CD14-positive monocyte (primary cell): ENCODE data around the gene OR10H4. TPM values are rescaled to one million over a fixed set of nuclear protein-coding genes. Genes with fewer than 3 reads are reported as not detected.

ENCODE experiments used
- DNase-seq, 3 donors: peaks; one replicate each; pipeline ENCODE4 v3.0.0-alpha.2; 2011 to 2022
- H2AFZ ChIP-seq: 2 replicates; pipeline ENCODE4 v1.6.0; 2012; ENCODE audit warnings: mild to moderate bottlenecking, low read depth, low read length, inconsistent platforms; ENCODE audit not compliant: insufficient read depth, poor library complexity, severe bottlenecking
- H3K27ac ChIP-seq, 2 donors: 1 replicate in 1 of 2; 2 replicates in 1 of 2; pipeline ENCODE4 v1.5.1; 2012 to 2013; ENCODE audit warnings: low read length in 2 of 2, control low read depth in 1 of 2, inconsistent platforms in 1 of 2, low read depth in 1 of 2, mild to moderate bottlenecking in 1 of 2
- H3K27me3 ChIP-seq, 2 donors: one replicate each; pipeline versions ENCODE4 v1.6.0 to v1.6.1; 2011 to 2013; ENCODE audit warnings: low read length in 2 of 2; ENCODE audit not compliant: control insufficient read depth in 2 of 2, insufficient read depth in 2 of 2
- H3K36me3 ChIP-seq, 2 donors: replicated peaks in 1 of 2; 1 replicate in 1 of 2; 2 replicates in 1 of 2; pipeline versions ENCODE4 v1.5.1 to v1.6.1; 2012 to 2013; ENCODE audit warnings: low read length in 2 of 2, control low read depth in 1 of 2, inconsistent platforms in 1 of 2, mild to moderate bottlenecking in 1 of 2; ENCODE audit not compliant: insufficient read depth in 2 of 2, control insufficient read depth in 1 of 2
- H3K4me1 ChIP-seq, 2 donors: 1 replicate in 1 of 2; 2 replicates in 1 of 2; pipeline versions ENCODE4 v1.5.1 to v1.6.1; 2012 to 2013; ENCODE audit warnings: low read length in 2 of 2, control low read depth in 1 of 2, inconsistent platforms in 1 of 2, mild to moderate bottlenecking in 1 of 2, moderate library complexity in 1 of 2; ENCODE audit not compliant: insufficient read depth in 2 of 2, control insufficient read depth in 1 of 2
- H3K4me2 ChIP-seq: replicated peaks from 2 replicates; pipeline ENCODE3; 2012; ENCODE audit warnings: low read length, moderate library complexity, mild to moderate bottlenecking; ENCODE audit not compliant: poor library complexity, severe bottlenecking; ENCODE audit errors: extremely low read depth
- H3K4me3 ChIP-seq, 3 experiments: fragments of 200-600 bp in 1 of 3; sonication (generic) in 1 of 3; replicated peaks in 1 of 3; 1 replicate in 2 of 3; 2 replicates in 1 of 3; pipeline ENCODE4 v1.5.1; 2011 to 2013; ENCODE audit warnings: low read length in 3 of 3, mild to moderate bottlenecking in 3 of 3, control low read depth in 2 of 3, low read depth in 2 of 3, inconsistent platforms in 1 of 3, moderate library complexity in 1 of 3
- H3K79me2 ChIP-seq: 2 replicates; pipeline ENCODE4 v1.6.0; 2012; ENCODE audit warnings: mild to moderate bottlenecking, control low read depth, inconsistent platforms, low read length, moderate library complexity; ENCODE audit not compliant: insufficient read depth
- H3K9ac ChIP-seq: 2 replicates; pipeline ENCODE4 v1.6.0; 2017; ENCODE audit warnings: low read length, mild to moderate bottlenecking; ENCODE audit not compliant: insufficient read depth, poor library complexity, severe bottlenecking
- H3K9me3 ChIP-seq, 2 donors: replicated peaks in 1 of 2; 1 replicate in 1 of 2; 2 replicates in 1 of 2; pipeline versions ENCODE4 v1.5.1 to v1.6.1; 2012 to 2013; ENCODE audit warnings: low read length in 2 of 2, control low read depth in 1 of 2; ENCODE audit not compliant: control insufficient read depth in 1 of 2, insufficient read depth in 1 of 2
- H4K20me1 ChIP-seq: 2 replicates; pipeline ENCODE4 v1.6.0; 2012; ENCODE audit warnings: mild to moderate bottlenecking, low read length, control low read depth, moderate library complexity; ENCODE audit not compliant: insufficient read depth
- H3K27ac Mint-ChIP-seq, 7 donors: one replicate each; pipeline ENCODE4 v1.8.0; 2020; ENCODE audit warnings: mild to moderate bottlenecking in 7 of 7, mixed read lengths in 7 of 7, moderate library complexity in 6 of 7, inconsistent platforms in 2 of 7
- H3K27me3 Mint-ChIP-seq, 3 donors: one replicate each; pipeline ENCODE4 v1.8.0; 2021 to 2022; ENCODE audit warnings: low read depth in 3 of 3, mild to moderate bottlenecking in 3 of 3, mixed read lengths in 3 of 3, moderate library complexity in 3 of 3, inconsistent platforms in 1 of 3
- H3K36me3 Mint-ChIP-seq, 2 donors: one replicate each; pipeline ENCODE4 v1.8.0; 2020; ENCODE audit warnings: mixed read lengths in 2 of 2, inconsistent platforms in 1 of 2, mild to moderate bottlenecking in 1 of 2
- H3K4me1 Mint-ChIP-seq: one replicate; pipeline ENCODE4 v1.8.0; 2020; ENCODE audit warnings: mild to moderate bottlenecking, mixed read lengths
- H3K4me3 Mint-ChIP-seq, 2 donors: one replicate each; pipeline ENCODE4 v1.8.0; 2020; ENCODE audit warnings: mild to moderate bottlenecking in 2 of 2, mixed read lengths in 2 of 2, moderate library complexity in 1 of 2
- H3K9me3 Mint-ChIP-seq, 7 donors: one replicate each; pipeline ENCODE4 v1.8.0; 2020 to 2022; ENCODE audit warnings: mixed read lengths in 7 of 7, mild to moderate bottlenecking in 6 of 7, moderate library complexity in 6 of 7, inconsistent platforms in 2 of 7
- CTCF ChIP-seq: fragments of 200-600 bp; IDR thresholded peaks from one replicate; pipeline ENCODE4 v1.8.0; 2022; ENCODE audit warnings: antibody characterized with exemption, mild to moderate bottlenecking
- WGBS: methylation state at CpG from one replicate; pipeline ENCODE4 v1.1.5; 2013; ENCODE audit warnings: missing lambda C conversion rate; ENCODE audit not compliant: insufficient coverage; 5-methylcytosine and 5-hydroxymethylcytosine counted together
- intact Hi-C, 2 donors: fragments of 100-400 bp; cut with micrococcal nuclease; formaldehyde crosslinking; loops; one replicate each; pipeline versions ENCODE4 v1.15.0 to v1.15.1; 2023
- polyA plus RNA-seq, 3 donors: library from polyadenylated mRNA; depleted of rRNA in 1 of 3; unstranded in 2 of 3; stranded (reverse) in 1 of 3; fragments of 300-500 nt in 2 of 3; fragments of >200 nt in 1 of 3; fragmentation: Illumina TruSeq in 2 of 3; gene quantifications; 1 replicate in 2 of 3; 2 replicates in 1 of 3; pipeline ENCODE4 v1.2.3, GENCODE V29; 2012 to 2021

OR10H4 gene
- polyA plus RNA-seq, 3 donors = not detected

- no peaks in the 10 kb centered on the region for H3K36me3 ChIP-seq
- no peak overlapping the region for H3K4me3 Mint-ChIP-seq
- peaks cover 0 to 9% (median 3%) of the 10 kb centered on the region in 7 donors for H3K9me3 Mint-ChIP-seq
- intact Hi-C loops = no loop called here
- WGBS = 10% methylated on average over 3 of the region's 5 CpGs
- H4K20me1 ChIP-seq = no peaks in the 10 kb centered on the region
- peak in 2 of 3 donors; percentile 16 to 57 for DNase-seq
- H3K4me1 Mint-ChIP-seq = peaks cover 4% of the 10 kb centered on the region
- H3K9me3 ChIP-seq = no peaks in the 10 kb centered on the region
- H3K9ac ChIP-seq = no peak overlapping the region
- no peak overlapping the region for H2AFZ ChIP-seq
- peaks cover 0 to 3% of the 10 kb centered on the region in 2 donors for H3K27me3 ChIP-seq
- no peak overlapping the region for H3K27ac ChIP-seq
- no peaks in the 10 kb centered on the region for H3K4me1 ChIP-seq
- peaks cover 5 to 9% (median 5%) of the 10 kb centered on the region in 3 donors for H3K27me3 Mint-ChIP-seq
- no peak for TF ChIP-seq CTCF
- H3K36me3 Mint-ChIP-seq = no peaks in the 10 kb centered on the region
- H3K27ac Mint-ChIP-seq = no peak overlapping the region
- H3K4me2 ChIP-seq = no peak overlapping the region
- H3K79me2 ChIP-seq = no peaks in the 10 kb centered on the region
- H3K4me3 ChIP-seq = no peak overlapping the region
Observed at GRCh38 chr19:15974856-15975255, 26.0 kb downstream of the OR10H4 start.

GRCh38 chr19:15976836-15977689 is 28.3 kb downstream of the OR10H4 start:
- Histone ChIP-seq H3K27ac (no peak overlapping the region), H3K36me3 (no peaks in the 10 kb centered on the region), H3K4me2 (no peak overlapping the region), H3K79me2 (no peaks in the 10 kb centered on the region), H3K27me3 (peaks cover 0 to 3% of the 10 kb centered on the region in 2 donors), H2AFZ (no peak overlapping the region), H3K4me3 (no peak overlapping the region), H3K9ac (no peak overlapping the region), H4K20me1 (no peaks in the 10 kb centered on the region), H3K4me1 (no peaks in the 10 kb centered on the region), H3K9me3 (peaks cover 7 to 9% of the 10 kb centered on the region in 2 donors)
- Mint-ChIP-seq H3K9me3 (peaks cover 6 to 16% (median 12%) of the 10 kb centered on the region in 7 donors), H3K4me3 (no peak overlapping the region), H3K36me3 (no peaks in the 10 kb centered on the region), H3K27me3 (peaks cover 5 to 7% (median 5%) of the 10 kb centered on the region in 3 donors), H3K4me1 (peaks cover 4% of the 10 kb centered on the region), H3K27ac (no peak overlapping the region)
- no peak for TF ChIP-seq CTCF
- no peak for DNase-seq
- intact Hi-C loops = no loop called here
- WGBS = no CpG with 5 or more reads among the region's 10 CpGs
